Nephron (organoid): Measurements from ENCODE around the gene EIF4EBP3.

Experiments used
- H3K27ac Mint-ChIP-seq, 3 experiments: 2 replicates each; pipeline ENCODE4 v1.8.0; 2020; ENCODE audit warnings: mixed read lengths in 3 of 3, mild to moderate bottlenecking in 2 of 3, moderate library complexity in 1 of 3
- H3K27me3 Mint-ChIP-seq: 2 replicates; pipeline ENCODE4 v1.8.0; 2021; ENCODE audit warnings: low read depth, mild to moderate bottlenecking, moderate library complexity, mixed read lengths
- H3K36me3 Mint-ChIP-seq: 2 replicates; pipeline ENCODE4 v1.8.0; 2020; ENCODE audit warnings: low read depth, mixed read lengths
- H3K4me1 Mint-ChIP-seq: 2 replicates; pipeline ENCODE4 v1.8.0; 2020; ENCODE audit warnings: mixed read lengths
- H3K4me3 Mint-ChIP-seq, 3 experiments: 2 replicates each; pipeline ENCODE4 v1.8.0; 2020; ENCODE audit warnings: mild to moderate bottlenecking in 3 of 3, mixed read lengths in 3 of 3, moderate library complexity in 2 of 3
- H3K9me3 Mint-ChIP-seq: 2 replicates; pipeline ENCODE4 v1.8.0; 2020; ENCODE audit warnings: mixed read lengths
- CTCF ChIP-seq, 3 experiments: fragments of 200-600 bp; sonication (generic); IDR thresholded peaks; one replicate each; pipeline ENCODE4 v1.5.0; 2021; ENCODE audit warnings: antibody characterized with exemption in 3 of 3; ENCODE audit not compliant: unreplicated experiment in 3 of 3

The EIF4EBP3 gene

GRCh38 chr5:140557965-140558364 is 10.5 kb downstream of the EIF4EBP3 start:
- H3K9me3 Mint-ChIP-seq, result no peaks in the 10 kb centered on the region
- peaks cover 21% of the 10 kb centered on the region for H3K36me3 Mint-ChIP-seq

GRCh38 chr5:140558542-140558941 is 11.1 kb downstream of the EIF4EBP3 start:
- H3K9me3 Mint-ChIP-seq, result no peaks in the 10 kb centered on the region
- peaks cover 15% of the 10 kb centered on the region for H3K36me3 Mint-ChIP-seq
- peaks cover 4% of the 10 kb centered on the region for H3K27me3 Mint-ChIP-seq
- H3K4me3 Mint-ChIP-seq, result peak overlapping the region in 1 of 3 experiments; percentile 93
- TF ChIP-seq CTCF (IDR thresholded peaks at IDR 0.05; ENCODE audit: unreplicated experiment in 3 of 3), result no peak
- peaks cover 49% of the 10 kb centered on the region for H3K4me1 Mint-ChIP-seq
- H3K27ac Mint-ChIP-seq, result peak overlapping the region in 1 of 3 experiments; percentile 89

More at GRCh38 chr5:140557965-140558364, 10.5 kb downstream of the EIF4EBP3 start:
- Mint-ChIP-seq H3K27me3 (peaks cover 4% of the 10 kb centered on the region), H3K4me1 (peaks cover 50% of the 10 kb centered on the region), H3K27ac (peak overlapping the region; percentile 89 to 91 (median 91)), H3K4me3 (peak overlapping the region; percentile 93 to 95 (median 95))
- no peak for TF ChIP-seq CTCF (IDR thresholded peaks at IDR 0.05; ENCODE audit: unreplicated experiment in 3 of 3)

GRCh38 chr5:140560227-140560626 is 12.8 kb downstream of the EIF4EBP3 start:
- no peak for TF ChIP-seq CTCF (IDR thresholded peaks at IDR 0.05; ENCODE audit: unreplicated experiment in 3 of 3)
- Mint-ChIP-seq H3K27ac (no peak overlapping the region), H3K36me3 (peaks cover 8% of the 10 kb centered on the region), H3K4me1 (peaks cover 56% of the 10 kb centered on the region), H3K4me3 (peak overlapping the region in 1 of 3 experiments; percentile 5), H3K27me3 (peaks cover 4% of the 10 kb centered on the region), H3K9me3 (no peaks in the 10 kb centered on the region)

- H3K9me3 Mint-ChIP-seq, result no peaks in the 10 kb centered on the region
- TF ChIP-seq CTCF (IDR thresholded peaks at IDR 0.05; ENCODE audit: unreplicated experiment in 3 of 3), result no peak
- H3K27ac Mint-ChIP-seq, result no peak overlapping the region
- peaks cover 4% of the 10 kb centered on the region for H3K27me3 Mint-ChIP-seq
- peak overlapping the region; percentile 92 to 99 (median 96) for H3K4me3 Mint-ChIP-seq
- peaks cover 15% of the 10 kb centered on the region for H3K36me3 Mint-ChIP-seq
- H3K4me1 Mint-ChIP-seq, result peaks cover 52% of the 10 kb centered on the region
Measured at GRCh38 chr5:140561753-140562523, 14.5 kb downstream of the EIF4EBP3 start.

- Mint-ChIP-seq H3K36me3 (peaks cover 24% of the 10 kb centered on the region), H3K27ac (peak overlapping the region; percentile 76 to 92 (median 88)), H3K9me3 (no peaks in the 10 kb centered on the region), H3K27me3 (peaks cover 4% of the 10 kb centered on the region), H3K4me1 (peaks cover 42% of the 10 kb centered on the region), H3K4me3 (peak overlapping the region; percentile 92 to 99 (median 96))
- no peak for TF ChIP-seq CTCF (IDR thresholded peaks at IDR 0.05; ENCODE audit: unreplicated experiment in 3 of 3)
Measured at GRCh38 chr5:140563596-140563995, 16.1 kb downstream of the EIF4EBP3 start.
